ENCODE measurements around the gene ZNF384. TPM values are rescaled to one million over a fixed set of nuclear protein-coding genes. Genes with fewer than 3 reads are reported as not detected.

The ZNF384 gene
- total and polyA plus RNA-seq, 2 experiments from 2014 or later: 20.5 to 35.9 TPM

- TF ChIP-seq EZH2phosphoT487 (IDR thresholded peaks at IDR 0.05; ENCODE audit: unreplicated experiment) (no peak), NANOG (IDR thresholded peaks at IDR 0.05; ENCODE audit: borderline replicate concordance) (no peak), CTCF (conservative IDR thresholded peaks at IDR 0.05; ENCODE audit: low read depth in 2 of 2) (no peak), REST (IDR thresholded peaks at IDR 0.05; ENCODE audit: unreplicated experiment) (no peak), STAT1 (IDR thresholded peaks at IDR 0.05; ENCODE audit: unreplicated experiment) (no peak), POLR2AphosphoS5 (IDR thresholded peaks at IDR 0.05; ENCODE audit: low read depth) (no peak)
Observed at GRCh38 chr12:6700646-6701051, 11.5 kb upstream of the ZNF384 start, which contains the start of gene PIANP (continued).

- Histone ChIP-seq H2AFZ (peak overlapping the region; percentile 78; the same call in 1 of the 2 replicates), H3K36me3 (ENCODE audit: insufficient read depth) (no peaks in the 10 kb centered on the region), H3K9me2 (ENCODE audit: insufficient read depth) (no peaks in the 10 kb centered on the region), H3K27ac (ENCODE audit: low read depth) (no peak overlapping the region), H3K27me3 (ENCODE audit: insufficient read depth) (peaks cover 28% of the 10 kb centered on the region), H3K4me3 (peak overlapping the region; percentile 90), H3K4me1 (ENCODE audit: insufficient read depth) (peaks cover 15% of the 10 kb centered on the region), H3K4me2 (peak overlapping the region; percentile 95), H3K79me2 (replicated peaks; ENCODE audit: insufficient read depth) (0 out of 2 replicates have a peak, but pooled peaks cover 3% of the 10 kb centered on the region), H3F3A (replicated peaks; ENCODE audit: low read depth) (peaks cover 14% of the 10 kb centered on the region; the same call in 1 of the 2 replicates), H4K20me1 (replicated peaks; ENCODE audit: insufficient read depth) (no peaks in the 10 kb centered on the region)
- peaks cover 4% of the 10 kb centered on the region; the same call in 2 of the 3 replicates for H3K9me3 Mint-ChIP-seq
- DNase-seq (ENCODE audit: low spot score) (peak; percentile 72), ATAC-seq (peak; percentile 63)
- peaks cover 33% of the 10 kb centered on the region for H3K27me3 Mint-ChIP-seq (ENCODE audit: insufficient read depth, low read depth, poor library complexity)
- peaks cover 27% of the 10 kb centered on the region for H3K4me1 Mint-ChIP-seq
- peak overlapping the region; percentile 86 for H3K4me3 Mint-ChIP-seq
- H3K27ac Mint-ChIP-seq: no peak overlapping the region
- H3K36me3 Mint-ChIP-seq (ENCODE audit: low read depth): peaks cover 6% of the 10 kb centered on the region; the same call in 2 of the 3 replicates
- TF ChIP-seq ZNF331 (CRISPR knock-in tag; IDR thresholded peaks at IDR 0.05; ENCODE audit: low read depth): no peak
- TF ChIP-seq NANOG (IDR thresholded peaks at IDR 0.05; ENCODE audit: borderline replicate concordance): no peak
- TF ChIP-seq REST (IDR thresholded peaks at IDR 0.05; ENCODE audit: unreplicated experiment): no peak
- no peak for TF ChIP-seq ZNF462 (CRISPR knock-in tag; IDR thresholded peaks at IDR 0.05)
Observed at GRCh38 chr12:6699989-6700645, 10.9 kb upstream of the ZNF384 start.

Measured in GM23338 (cell line).